SK-N-SH treated with all-trans-retinoic acid at 6 μM for 48 hours (cell line): Measurements from ENCODE around the gene LCE6A.

Source experiments
- RARB ChIP-seq: fragments of 250-450 bp; sonication (Bioruptor Pico); IDR thresholded peaks from 2 replicates; pipeline ENCODE4 v1.8.0; 2021; ENCODE audit warnings: mild to moderate bottlenecking, moderate library complexity
- SNAI2 ChIP-seq: fragments of 250-450 bp; sonication (Bioruptor Pico); IDR thresholded peaks from 2 replicates; pipeline ENCODE4 v1.5.0; 2020; ENCODE audit warnings: mild to moderate bottlenecking, moderate library complexity
- TCF4 ChIP-seq: fragments of 250-450 bp; sonication (Bioruptor Pico); IDR thresholded peaks from 2 replicates; pipeline ENCODE4 v1.8.0; 2021; ENCODE audit warnings: mild to moderate bottlenecking, moderate library complexity, borderline replicate concordance

- TF ChIP-seq TCF4 (CRISPR knock-in tag) = no peak
- no peak for TF ChIP-seq RARB (CRISPR knock-in tag)
- TF ChIP-seq SNAI2 (CRISPR knock-in tag) = no peak
These were observed 29.1 kb downstream of the LCE6A start for GRCh38 chr1:152871731-152872126.
